H9 (cell line): ENCODE measurements around the gene OTOF. TPM values are rescaled to one million over a fixed set of nuclear protein-coding genes. Genes with fewer than 3 reads are reported as not detected.

ENCODE experiments used
- DNase-seq: peaks from one replicate; pipeline ENCODE4 v3.0.0-alpha.2; 2017
- H2AFZ ChIP-seq: one replicate; pipeline ENCODE4 v1.6.1; 2013; ENCODE audit warnings: mild to moderate bottlenecking, low read length, control low read depth, moderate library complexity
- H2AK5ac ChIP-seq: 2 replicates; pipeline ENCODE4 v1.6.1; 2013; ENCODE audit warnings: low read length, control low read depth, mixed read lengths; ENCODE audit not compliant: insufficient read length
- H2BK120ac ChIP-seq: one replicate; pipeline ENCODE4 v1.6.1; 2013; ENCODE audit warnings: low read depth, mild to moderate bottlenecking, low read length, control low read depth, inconsistent platforms; ENCODE audit not compliant: poor library complexity, severe bottlenecking
- H2BK12ac ChIP-seq: 2 replicates; pipeline ENCODE4 v1.6.1; 2013; ENCODE audit warnings: low read length, control low read depth, mixed read lengths, low read depth; ENCODE audit not compliant: insufficient read length
- H2BK15ac ChIP-seq: 2 replicates; pipeline ENCODE4 v1.6.1; 2013; ENCODE audit warnings: low read depth, low read length, control low read depth
- H2BK20ac ChIP-seq: one replicate; pipeline ENCODE4 v1.6.1; 2013; ENCODE audit warnings: low read depth, mild to moderate bottlenecking, low read length, control low read depth, inconsistent platforms; ENCODE audit not compliant: poor library complexity, severe bottlenecking
- H2BK5ac ChIP-seq: 2 replicates; pipeline ENCODE4 v1.6.1; 2013; ENCODE audit warnings: low read length, control low read depth, mixed read lengths; ENCODE audit not compliant: insufficient read length
- H3K14ac ChIP-seq: 2 replicates; pipeline ENCODE4 v1.6.1; 2013; ENCODE audit warnings: low read length, control low read depth; ENCODE audit not compliant: insufficient read depth
- H3K18ac ChIP-seq: 2 replicates; pipeline ENCODE4 v1.6.1; 2013; ENCODE audit warnings: low read depth, mild to moderate bottlenecking, mixed read lengths, low read length, control low read depth; ENCODE audit not compliant: insufficient read length
- H3K23ac ChIP-seq: 2 replicates; pipeline ENCODE4 v1.6.1; 2013; ENCODE audit warnings: low read length, control low read depth, mixed read lengths, low read depth; ENCODE audit not compliant: insufficient read length
- H3K23me2 ChIP-seq: 2 replicates; pipeline ENCODE4 v1.6.1; 2013; ENCODE audit warnings: low read depth, mild to moderate bottlenecking, mixed read lengths, low read length, control low read depth; ENCODE audit not compliant: insufficient read length, poor library complexity, severe bottlenecking
- H3K27ac ChIP-seq: 2 replicates; pipeline ENCODE4 v1.5.1; 2013; ENCODE audit warnings: low read length, control low read depth, mixed read lengths, low read depth; ENCODE audit not compliant: insufficient read length
- H3K27me3 ChIP-seq: 2 replicates; pipeline ENCODE4 v1.6.1; 2013; ENCODE audit warnings: low read length, control low read depth, inconsistent platforms; ENCODE audit not compliant: insufficient read depth
- H3K4ac ChIP-seq: 2 replicates; pipeline ENCODE4 v1.6.1; 2013; ENCODE audit warnings: low read depth, mild to moderate bottlenecking, control low read depth, inconsistent platforms, low read length, moderate library complexity
- H3K4me1 ChIP-seq: 2 replicates; pipeline ENCODE4 v1.6.1; 2013; ENCODE audit warnings: low read length, control low read depth, inconsistent platforms; ENCODE audit not compliant: insufficient read depth
- H3K4me2 ChIP-seq: 2 replicates; pipeline ENCODE4 v1.6.1; 2013; ENCODE audit warnings: low read length, control low read depth, mixed read lengths; ENCODE audit not compliant: insufficient read length, insufficient read depth
- H3K56ac ChIP-seq: 2 replicates; pipeline ENCODE4 v1.6.1; 2013; ENCODE audit warnings: low read depth, mild to moderate bottlenecking, mixed read lengths, low read length, control low read depth; ENCODE audit not compliant: insufficient read length
- H3K79me1 ChIP-seq: 2 replicates; pipeline ENCODE4 v1.6.1; 2013; ENCODE audit warnings: low read depth, mild to moderate bottlenecking, moderate library complexity, low read length, control low read depth, inconsistent platforms; ENCODE audit not compliant: insufficient read depth, poor library complexity, severe bottlenecking
- H3K79me2 ChIP-seq: 2 replicates; pipeline ENCODE4 v1.6.1; 2013; ENCODE audit warnings: low read length, control low read depth, inconsistent platforms; ENCODE audit not compliant: insufficient read depth
- H3K9ac ChIP-seq: 2 replicates; pipeline ENCODE4 v1.6.1; 2013; ENCODE audit warnings: low read length, control low read depth, mixed read lengths; ENCODE audit not compliant: insufficient read length; ENCODE audit errors: extremely low read depth
- H3K9me3 ChIP-seq: one replicate; pipeline ENCODE4 v1.6.1; 2013; ENCODE audit warnings: low read depth, low read length, inconsistent platforms; ENCODE audit not compliant: control insufficient read depth
- H3T11ph ChIP-seq: one replicate; pipeline ENCODE4 v1.6.1; 2013; ENCODE audit warnings: mild to moderate bottlenecking, low read length, control low read depth, inconsistent platforms
- H4K20me1 ChIP-seq: one replicate; pipeline ENCODE4 v1.6.1; 2013; ENCODE audit not compliant: control insufficient read depth, insufficient read length, insufficient read depth
- H4K5ac ChIP-seq: 2 replicates; pipeline ENCODE4 v1.6.1; 2013; ENCODE audit warnings: low read depth, mild to moderate bottlenecking, mixed read lengths, low read length, control low read depth; ENCODE audit not compliant: insufficient read length
- H4K8ac ChIP-seq: replicated peaks from 2 replicates; pipeline ENCODE4 v1.6.1; 2013; ENCODE audit warnings: low read length, control low read depth, mixed read lengths, low read depth; ENCODE audit not compliant: insufficient read length
- H4K91ac ChIP-seq: 2 replicates; pipeline ENCODE4 v1.6.1; 2013; ENCODE audit warnings: low read depth, mild to moderate bottlenecking, moderate library complexity, mixed read lengths, low read length, control low read depth; ENCODE audit not compliant: insufficient read length
- H3K27ac Mint-ChIP-seq, 3 experiments: 2 replicates in 2 of 3; 3 replicates in 1 of 3; pipeline ENCODE4 v1.8.0; 2020 to 2021; ENCODE audit warnings: mixed read lengths in 3 of 3, mild to moderate bottlenecking in 1 of 3, moderate library complexity in 1 of 3
- H3K27me3 Mint-ChIP-seq: 2 replicates; pipeline ENCODE4 v1.8.0; 2021; ENCODE audit warnings: low read depth, mild to moderate bottlenecking, moderate library complexity, mixed read lengths
- H3K36me3 Mint-ChIP-seq, 3 experiments: 2 replicates in 2 of 3; 3 replicates in 1 of 3; pipeline ENCODE4 v1.8.0; 2020 to 2021; ENCODE audit warnings: low read depth in 3 of 3, mixed read lengths in 3 of 3; ENCODE audit not compliant: insufficient read depth in 1 of 3
- H3K4me1 Mint-ChIP-seq, 2 experiments: 2 replicates each; pipeline ENCODE4 v1.8.0; 2020; ENCODE audit warnings: mixed read lengths in 2 of 2
- H3K4me3 Mint-ChIP-seq, 2 experiments: 2 replicates in 1 of 2; 3 replicates in 1 of 2; pipeline ENCODE4 v1.8.0; 2020 to 2021; ENCODE audit warnings: mild to moderate bottlenecking in 2 of 2, mixed read lengths in 2 of 2, moderate library complexity in 1 of 2
- H3K9me3 Mint-ChIP-seq, 2 experiments: 2 replicates in 1 of 2; 3 replicates in 1 of 2; pipeline ENCODE4 v1.8.0; 2020; ENCODE audit warnings: mild to moderate bottlenecking in 2 of 2, mixed read lengths in 2 of 2, moderate library complexity in 1 of 2
- WGBS: extraction: QIAGEN DNeasy Blood & Tissue Kit; methylation state at CpG from one replicate; pipeline ENCODE4 v1.1.7; 2013; ENCODE audit warnings: missing lambda C conversion rate, low lambda C conversion rate, mixed read lengths; ENCODE audit not compliant: insufficient read length; ENCODE audit errors: extremely low coverage; 5-methylcytosine and 5-hydroxymethylcytosine counted together
- total RNA-seq: library from RNA; stranded (reverse); gene quantifications from 2 replicates; pipeline ENCODE4 v1.2.1, GENCODE V29; 2021
- TF ChIP-seq, protein P1 (sequence below): fragments of 200-600 bp; sonication (generic); conservative IDR thresholded peaks from 3 replicates; pipeline ENCODE4 v1.8.0; 2021; ENCODE audit warnings: antibody characterized with exemption, mild to moderate bottlenecking

OTOF gene
- total RNA-seq, 1 experiment from 2014 or later: 0.35 TPM

DNA sequence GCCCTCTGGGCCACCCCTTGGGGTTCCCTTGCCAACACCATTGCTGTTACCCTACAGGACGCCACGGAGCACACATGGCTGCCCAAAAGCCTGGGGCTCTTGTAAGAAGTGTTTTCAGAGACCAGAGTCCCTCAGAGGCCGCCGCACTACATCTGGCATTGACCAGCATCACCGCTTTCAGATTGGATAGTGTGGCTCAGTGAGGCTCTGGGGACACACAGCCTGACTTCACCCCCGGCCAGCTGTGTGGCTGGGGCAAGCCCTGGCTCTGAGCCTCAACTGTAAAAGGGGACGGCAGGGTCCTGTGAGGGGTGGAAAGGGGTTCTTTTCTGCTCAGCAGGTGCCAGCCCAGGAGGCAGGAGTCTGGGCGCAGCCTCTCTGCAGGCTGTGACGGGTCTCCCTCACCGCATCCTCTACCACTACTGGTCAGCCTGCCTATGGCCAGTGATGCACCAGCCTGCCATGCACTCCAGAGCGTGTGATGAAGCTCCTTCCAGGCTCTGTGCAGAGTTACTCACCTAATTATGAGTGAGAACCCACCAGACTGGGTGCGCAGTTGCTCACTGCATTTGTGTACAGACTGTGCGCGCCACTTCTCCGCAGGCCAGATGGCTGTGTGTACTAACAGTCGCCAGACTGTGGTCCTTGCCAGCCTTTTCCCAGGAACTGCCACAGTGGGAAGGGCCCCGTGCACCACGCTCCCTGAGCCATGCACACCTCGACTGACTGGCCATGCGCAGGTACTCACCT, 10.7 kb upstream of the OTOF start:
- Mint-ChIP-seq H3K36me3 (no peaks in the 10 kb centered on the region), H3K27ac (no peak overlapping the region), H3K4me1 (peaks cover 0 to 3% of the 10 kb centered on the region in 2 experiments; a peak in 3 of 4 replicates), H3K27me3 (peaks cover 4% of the 10 kb centered on the region), H3K4me3 (no peak overlapping the region), H3K9me3 (no peaks in the 10 kb centered on the region)
- H3K9me3 ChIP-seq: no peaks in the 10 kb centered on the region
- no peak overlapping the region for H3K14ac ChIP-seq
- H3K4me2 ChIP-seq: no peak overlapping the region
- H2BK15ac ChIP-seq: no peak overlapping the region
- H3K9ac ChIP-seq: no peak overlapping the region
- TF ChIP-seq, protein P1, sequence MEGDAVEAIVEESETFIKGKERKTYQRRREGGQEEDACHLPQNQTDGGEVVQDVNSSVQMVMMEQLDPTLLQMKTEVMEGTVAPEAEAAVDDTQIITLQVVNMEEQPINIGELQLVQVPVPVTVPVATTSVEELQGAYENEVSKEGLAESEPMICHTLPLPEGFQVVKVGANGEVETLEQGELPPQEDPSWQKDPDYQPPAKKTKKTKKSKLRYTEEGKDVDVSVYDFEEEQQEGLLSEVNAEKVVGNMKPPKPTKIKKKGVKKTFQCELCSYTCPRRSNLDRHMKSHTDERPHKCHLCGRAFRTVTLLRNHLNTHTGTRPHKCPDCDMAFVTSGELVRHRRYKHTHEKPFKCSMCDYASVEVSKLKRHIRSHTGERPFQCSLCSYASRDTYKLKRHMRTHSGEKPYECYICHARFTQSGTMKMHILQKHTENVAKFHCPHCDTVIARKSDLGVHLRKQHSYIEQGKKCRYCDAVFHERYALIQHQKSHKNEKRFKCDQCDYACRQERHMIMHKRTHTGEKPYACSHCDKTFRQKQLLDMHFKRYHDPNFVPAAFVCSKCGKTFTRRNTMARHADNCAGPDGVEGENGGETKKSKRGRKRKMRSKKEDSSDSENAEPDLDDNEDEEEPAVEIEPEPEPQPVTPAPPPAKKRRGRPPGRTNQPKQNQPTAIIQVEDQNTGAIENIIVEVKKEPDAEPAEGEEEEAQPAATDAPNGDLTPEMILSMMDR: no peak
- no peaks in the 10 kb centered on the region for H4K20me1 ChIP-seq
- no peak overlapping the region for H2BK120ac ChIP-seq
- H2AK5ac ChIP-seq: no peak overlapping the region
- H3K79me2 ChIP-seq: no peaks in the 10 kb centered on the region
- H4K91ac ChIP-seq: no peak overlapping the region
- no peaks in the 10 kb centered on the region for H3K27me3 ChIP-seq
- no peak overlapping the region for H3K27ac ChIP-seq
- H3K4me1 ChIP-seq: no peaks in the 10 kb centered on the region
- no peak overlapping the region for H4K8ac ChIP-seq
- no peak overlapping the region for H2BK20ac ChIP-seq
- H2AFZ ChIP-seq: no peak overlapping the region
- H3K23ac ChIP-seq: no peak overlapping the region
- no peak overlapping the region for H4K5ac ChIP-seq
- no peak overlapping the region for H3K18ac ChIP-seq
- H3K4ac ChIP-seq: no peak overlapping the region
- no peaks in the 10 kb centered on the region for H3K23me2 ChIP-seq
- no peak for DNase-seq
- no peak overlapping the region for H3T11ph ChIP-seq
- WGBS: no CpG with 5 or more reads among the region's 20 CpGs
- H2BK12ac ChIP-seq: no peak overlapping the region
- H3K56ac ChIP-seq: no peak overlapping the region
- H2BK5ac ChIP-seq: no peak overlapping the region
- no peaks in the 10 kb centered on the region for H3K79me1 ChIP-seq
